Measurements from ENCODE around the gene RBL2. TPM values are rescaled to one million over a fixed set of nuclear protein-coding genes. Genes with fewer than 3 reads are reported as not detected.

Gene RBL2
- total RNA-seq, 1 experiment from 2014 or later, result 38.4 TPM

DNA sequence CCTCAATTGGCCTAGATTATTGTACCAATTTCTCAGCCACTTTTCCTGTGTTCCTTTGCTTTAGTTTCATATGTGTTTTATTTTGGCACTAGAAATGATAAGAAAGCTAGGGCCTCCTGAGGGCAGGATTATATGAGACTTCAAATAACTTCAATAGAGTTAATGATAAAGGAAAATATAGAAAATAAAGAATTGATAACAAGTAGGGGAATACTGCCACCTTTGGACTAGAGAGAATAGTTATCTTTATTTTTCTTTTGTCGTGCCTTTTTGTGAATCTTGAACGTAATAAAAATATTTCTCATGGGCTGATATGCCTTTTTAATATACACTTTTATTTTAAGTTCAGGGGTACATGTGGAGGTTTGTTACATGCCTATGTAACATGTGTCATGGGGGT is 29.3 kb upstream of the RBL2 start (continued):
- TF ChIP-seq NFE2L1 (CRISPR knock-in tag; IDR thresholded peaks at IDR 0.05) (no peak), ELF4 (CRISPR knock-in tag; IDR thresholded peaks at IDR 0.05; ENCODE audit: low read depth) (no peak), ESRRA (CRISPR knock-in tag; IDR thresholded peaks at IDR 0.05; ENCODE audit: borderline replicate concordance) (no peak)
- TF ChIP-seq, protein P1, sequence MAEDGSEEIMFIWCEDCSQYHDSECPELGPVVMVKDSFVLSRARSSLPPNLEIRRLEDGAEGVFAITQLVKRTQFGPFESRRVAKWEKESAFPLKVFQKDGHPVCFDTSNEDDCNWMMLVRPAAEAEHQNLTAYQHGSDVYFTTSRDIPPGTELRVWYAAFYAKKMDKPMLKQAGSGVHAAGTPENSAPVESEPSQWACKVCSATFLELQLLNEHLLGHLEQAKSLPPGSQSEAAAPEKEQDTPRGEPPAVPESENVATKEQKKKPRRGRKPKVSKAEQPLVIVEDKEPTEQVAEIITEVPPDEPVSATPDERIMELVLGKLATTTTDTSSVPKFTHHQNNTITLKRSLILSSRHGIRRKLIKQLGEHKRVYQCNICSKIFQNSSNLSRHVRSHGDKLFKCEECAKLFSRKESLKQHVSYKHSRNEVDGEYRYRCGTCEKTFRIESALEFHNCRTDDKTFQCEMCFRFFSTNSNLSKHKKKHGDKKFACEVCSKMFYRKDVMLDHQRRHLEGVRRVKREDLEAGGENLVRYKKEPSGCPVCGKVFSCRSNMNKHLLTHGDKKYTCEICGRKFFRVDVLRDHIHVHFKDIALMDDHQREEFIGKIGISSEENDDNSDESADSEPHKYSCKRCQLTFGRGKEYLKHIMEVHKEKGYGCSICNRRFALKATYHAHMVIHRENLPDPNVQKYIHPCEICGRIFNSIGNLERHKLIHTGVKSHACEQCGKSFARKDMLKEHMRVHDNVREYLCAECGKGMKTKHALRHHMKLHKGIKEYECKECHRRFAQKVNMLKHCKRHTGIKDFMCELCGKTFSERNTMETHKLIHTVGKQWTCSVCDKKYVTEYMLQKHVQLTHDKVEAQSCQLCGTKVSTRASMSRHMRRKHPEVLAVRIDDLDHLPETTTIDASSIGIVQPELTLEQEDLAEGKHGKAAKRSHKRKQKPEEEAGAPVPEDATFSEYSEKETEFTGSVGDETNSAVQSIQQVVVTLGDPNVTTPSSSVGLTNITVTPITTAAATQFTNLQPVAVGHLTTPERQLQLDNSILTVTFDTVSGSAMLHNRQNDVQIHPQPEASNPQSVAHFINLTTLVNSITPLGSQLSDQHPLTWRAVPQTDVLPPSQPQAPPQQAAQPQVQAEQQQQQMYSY (CRISPR knock-in tag; IDR thresholded peaks at IDR 0.05), result no peak
- TF ChIP-seq, protein P2, sequence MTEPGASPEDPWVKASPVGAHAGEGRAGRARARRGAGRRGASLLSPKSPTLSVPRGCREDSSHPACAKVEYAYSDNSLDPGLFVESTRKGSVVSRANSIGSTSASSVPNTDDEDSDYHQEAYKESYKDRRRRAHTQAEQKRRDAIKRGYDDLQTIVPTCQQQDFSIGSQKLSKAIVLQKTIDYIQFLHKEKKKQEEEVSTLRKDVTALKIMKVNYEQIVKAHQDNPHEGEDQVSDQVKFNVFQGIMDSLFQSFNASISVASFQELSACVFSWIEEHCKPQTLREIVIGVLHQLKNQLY (CRISPR knock-in tag; IDR thresholded peaks at IDR 0.05), result no peak

DNA sequence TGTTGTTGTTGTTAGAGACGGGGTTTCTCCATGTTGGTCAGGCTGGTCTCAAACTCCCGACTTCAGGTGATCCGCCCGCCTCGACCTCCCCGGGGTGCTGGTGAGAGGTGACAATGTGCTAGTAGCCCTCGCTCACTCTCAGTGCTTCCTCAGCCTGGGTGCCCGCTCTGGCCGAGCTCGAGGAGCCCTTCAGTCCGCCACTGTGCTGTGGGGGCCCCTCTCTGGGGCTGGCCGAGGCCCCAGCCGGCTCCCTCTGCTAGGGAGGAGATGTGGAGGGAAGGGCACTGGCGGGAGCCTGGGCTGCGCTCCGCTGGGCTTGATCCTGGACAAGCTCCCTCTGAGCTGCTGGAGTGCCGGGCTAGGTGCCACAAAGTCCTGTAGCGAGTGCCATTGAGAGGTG is 21.7 kb upstream of the RBL2 start:
- no peak for DNase-seq (ENCODE audit: low spot score)
- H3K4me1 Mint-ChIP-seq, result peaks cover 9% of the 10 kb centered on the region
- peaks cover 19% of the 10 kb centered on the region for H3K9me3 Mint-ChIP-seq
- no peak overlapping the region for H3K4me3 Mint-ChIP-seq
- H3K27me3 Mint-ChIP-seq (ENCODE audit: low read depth), result no peaks in the 10 kb centered on the region
- ChIA-PET POLR2A (no interaction called here), CTCF (no interaction called here)
- H3K36me3 Mint-ChIP-seq, result peaks cover 9% of the 10 kb centered on the region
- no peak for ATAC-seq
- TF ChIP-seq JUN (CRISPR knock-in tag; IDR thresholded peaks at IDR 0.05), result no peak
- TF ChIP-seq, protein P3, sequence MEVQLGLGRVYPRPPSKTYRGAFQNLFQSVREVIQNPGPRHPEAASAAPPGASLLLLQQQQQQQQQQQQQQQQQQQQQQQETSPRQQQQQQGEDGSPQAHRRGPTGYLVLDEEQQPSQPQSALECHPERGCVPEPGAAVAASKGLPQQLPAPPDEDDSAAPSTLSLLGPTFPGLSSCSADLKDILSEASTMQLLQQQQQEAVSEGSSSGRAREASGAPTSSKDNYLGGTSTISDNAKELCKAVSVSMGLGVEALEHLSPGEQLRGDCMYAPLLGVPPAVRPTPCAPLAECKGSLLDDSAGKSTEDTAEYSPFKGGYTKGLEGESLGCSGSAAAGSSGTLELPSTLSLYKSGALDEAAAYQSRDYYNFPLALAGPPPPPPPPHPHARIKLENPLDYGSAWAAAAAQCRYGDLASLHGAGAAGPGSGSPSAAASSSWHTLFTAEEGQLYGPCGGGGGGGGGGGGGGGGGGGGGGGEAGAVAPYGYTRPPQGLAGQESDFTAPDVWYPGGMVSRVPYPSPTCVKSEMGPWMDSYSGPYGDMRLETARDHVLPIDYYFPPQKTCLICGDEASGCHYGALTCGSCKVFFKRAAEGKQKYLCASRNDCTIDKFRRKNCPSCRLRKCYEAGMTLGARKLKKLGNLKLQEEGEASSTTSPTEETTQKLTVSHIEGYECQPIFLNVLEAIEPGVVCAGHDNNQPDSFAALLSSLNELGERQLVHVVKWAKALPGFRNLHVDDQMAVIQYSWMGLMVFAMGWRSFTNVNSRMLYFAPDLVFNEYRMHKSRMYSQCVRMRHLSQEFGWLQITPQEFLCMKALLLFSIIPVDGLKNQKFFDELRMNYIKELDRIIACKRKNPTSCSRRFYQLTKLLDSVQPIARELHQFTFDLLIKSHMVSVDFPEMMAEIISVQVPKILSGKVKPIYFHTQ (CRISPR knock-in tag; IDR thresholded peaks at IDR 0.05), result no peak
- TF ChIP-seq, protein P4, sequence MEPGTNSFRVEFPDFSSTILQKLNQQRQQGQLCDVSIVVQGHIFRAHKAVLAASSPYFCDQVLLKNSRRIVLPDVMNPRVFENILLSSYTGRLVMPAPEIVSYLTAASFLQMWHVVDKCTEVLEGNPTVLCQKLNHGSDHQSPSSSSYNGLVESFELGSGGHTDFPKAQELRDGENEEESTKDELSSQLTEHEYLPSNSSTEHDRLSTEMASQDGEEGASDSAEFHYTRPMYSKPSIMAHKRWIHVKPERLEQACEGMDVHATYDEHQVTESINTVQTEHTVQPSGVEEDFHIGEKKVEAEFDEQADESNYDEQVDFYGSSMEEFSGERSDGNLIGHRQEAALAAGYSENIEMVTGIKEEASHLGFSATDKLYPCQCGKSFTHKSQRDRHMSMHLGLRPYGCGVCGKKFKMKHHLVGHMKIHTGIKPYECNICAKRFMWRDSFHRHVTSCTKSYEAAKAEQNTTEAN (CRISPR knock-in tag; IDR thresholded peaks at IDR 0.05), result no peak
- no peak for TF ChIP-seq RELA (CRISPR knock-in tag; IDR thresholded peaks at IDR 0.05; ENCODE audit: borderline replicate concordance)
- TF ChIP-seq NR3C1 (CRISPR knock-in tag; conservative IDR thresholded peaks at IDR 0.05; ENCODE audit: low read depth), result no peak
- TF ChIP-seq, protein P5, sequence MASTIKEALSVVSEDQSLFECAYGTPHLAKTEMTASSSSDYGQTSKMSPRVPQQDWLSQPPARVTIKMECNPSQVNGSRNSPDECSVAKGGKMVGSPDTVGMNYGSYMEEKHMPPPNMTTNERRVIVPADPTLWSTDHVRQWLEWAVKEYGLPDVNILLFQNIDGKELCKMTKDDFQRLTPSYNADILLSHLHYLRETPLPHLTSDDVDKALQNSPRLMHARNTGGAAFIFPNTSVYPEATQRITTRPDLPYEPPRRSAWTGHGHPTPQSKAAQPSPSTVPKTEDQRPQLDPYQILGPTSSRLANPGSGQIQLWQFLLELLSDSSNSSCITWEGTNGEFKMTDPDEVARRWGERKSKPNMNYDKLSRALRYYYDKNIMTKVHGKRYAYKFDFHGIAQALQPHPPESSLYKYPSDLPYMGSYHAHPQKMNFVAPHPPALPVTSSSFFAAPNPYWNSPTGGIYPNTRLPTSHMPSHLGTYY (CRISPR knock-in tag; IDR thresholded peaks at IDR 0.05), result no peak
- TF ChIP-seq GABPB1 (CRISPR knock-in tag; IDR thresholded peaks at IDR 0.05), result no peak
- no peak for TF ChIP-seq SMAD4 (CRISPR knock-in tag; IDR thresholded peaks at IDR 0.05)
- TF ChIP-seq ELF4 (CRISPR knock-in tag; IDR thresholded peaks at IDR 0.05; ENCODE audit: low read depth), result no peak
- H3K27ac Mint-ChIP-seq, result no peak overlapping the region

DNA sequence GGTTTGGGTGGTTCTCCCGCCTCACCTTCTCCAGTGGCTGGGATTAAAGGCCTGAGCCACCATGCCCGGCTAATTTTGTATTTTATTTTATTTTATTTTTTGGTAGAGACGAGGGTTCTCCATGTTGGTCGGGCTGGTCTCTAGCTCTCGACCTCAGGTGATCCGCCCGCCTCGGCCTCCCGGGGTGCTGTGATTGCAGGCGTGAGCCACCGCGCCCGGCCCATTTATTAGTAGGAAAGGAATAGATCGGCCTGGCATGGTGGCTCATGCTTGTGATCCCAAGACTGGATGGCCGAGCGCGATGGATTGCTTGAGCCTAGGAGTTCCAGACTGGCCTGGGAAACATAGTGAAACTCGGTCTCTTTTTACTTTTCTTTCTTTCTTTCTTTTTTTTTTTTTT is 20.4 kb upstream of the RBL2 start:
- Mint-ChIP-seq H3K9me3 (peaks cover 19% of the 10 kb centered on the region), H3K27me3 (ENCODE audit: low read depth) (no peaks in the 10 kb centered on the region), H3K4me3 (no peak overlapping the region), H3K27ac (no peak overlapping the region), H3K36me3 (peaks cover 9% of the 10 kb centered on the region), H3K4me1 (peaks cover 9% of the 10 kb centered on the region)
- ChIA-PET CTCF (no interaction called here), POLR2A (interaction anchor here (0.7 kb wide), 1 partner anchor 401 kb away, joined by 6 read pairs; no protein-coding TSS in a partner anchor)
- ATAC-seq (no peak), DNase-seq (ENCODE audit: low spot score) (no peak)
- TF ChIP-seq CBFB (CRISPR knock-in tag; IDR thresholded peaks at IDR 0.05; ENCODE audit: low read depth), result no peak
